ENCODE data around the gene XPO4. TPM values are rescaled to one million over a fixed set of nuclear protein-coding genes. Genes with fewer than 3 reads are reported as not detected.
A peak's percentile ranks its signal among the peaks of the same experiment; 100 is the strongest.

Gene XPO4
- total RNA-seq, 1 experiment from 2014 or later, result 26.0 TPM

DNA sequence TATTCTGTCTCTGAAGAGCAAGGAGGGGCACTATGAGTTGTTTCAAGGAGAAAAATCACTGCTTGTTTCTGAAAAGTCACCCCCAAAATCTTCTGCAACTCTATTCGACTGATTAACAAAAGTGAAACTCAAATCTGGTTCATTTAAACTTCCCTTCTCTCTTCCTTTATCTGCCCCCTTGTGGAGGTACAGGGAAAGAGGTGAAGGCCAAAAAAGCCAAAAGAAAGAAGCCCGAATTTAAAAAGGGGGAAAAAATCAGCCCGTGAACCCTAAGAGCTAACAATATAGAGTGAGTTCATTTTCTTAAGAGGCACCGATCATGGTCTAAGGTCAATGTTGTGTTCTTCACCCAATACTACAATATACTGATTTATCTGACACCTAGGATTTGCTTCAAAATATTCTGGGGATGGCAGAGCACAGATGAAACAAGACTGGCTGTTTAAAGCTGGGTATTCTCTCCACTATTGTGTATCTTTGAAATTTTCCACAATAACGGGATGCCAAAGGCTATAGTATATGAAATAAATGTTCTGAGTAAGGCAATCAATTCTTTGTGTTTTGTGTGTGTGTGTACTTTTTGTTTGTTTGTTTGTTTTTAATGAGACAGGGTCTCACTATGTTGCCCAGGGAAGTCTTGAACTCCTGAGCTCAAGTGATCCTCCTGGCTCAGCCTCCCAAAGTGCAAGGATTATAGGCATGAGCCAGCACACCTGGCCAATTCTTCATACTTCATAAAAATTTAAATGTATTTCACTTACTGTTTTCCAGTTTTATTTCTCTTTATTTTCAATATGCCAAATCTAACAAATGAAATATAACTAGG, 73.8 kb downstream of the XPO4 start:
- peak; percentile 78 for DNase-seq (ENCODE audit: low read depth)

GRCh38 chr13:20826843-20827560, 75.5 kb downstream of the XPO4 start:
- peak; percentile 41 for DNase-seq (ENCODE audit: low read depth)

DNA sequence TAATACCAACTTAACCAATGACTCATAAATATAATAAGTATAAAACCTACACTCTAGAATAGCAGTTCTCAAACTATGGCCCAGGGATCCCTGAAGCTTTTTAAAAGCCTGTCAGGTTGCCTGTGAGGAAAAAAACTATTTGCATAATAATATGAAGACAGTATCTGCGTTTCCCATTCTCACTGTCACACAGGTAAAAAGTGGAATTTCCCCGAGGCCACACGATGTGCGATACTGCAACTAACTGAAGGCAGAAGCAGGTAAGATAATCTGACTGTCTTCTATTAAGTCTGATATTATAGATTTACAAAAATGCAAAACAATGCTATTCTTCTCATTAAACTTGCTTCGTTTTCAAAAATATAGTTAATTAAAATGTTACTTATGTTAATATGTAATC, 76.2 kb downstream of the XPO4 start:
- no peak for DNase-seq (ENCODE audit: low read depth)

- DNase-seq (ENCODE audit: low read depth), result peak; percentile 96
Measured at GRCh38 chr13:20825477-20825875, 77.1 kb downstream of the XPO4 start.

- DNase-seq (ENCODE audit: low read depth), result peak; percentile 92
Measured at GRCh38 chr13:20824762-20825476, 77.6 kb downstream of the XPO4 start.

DNA sequence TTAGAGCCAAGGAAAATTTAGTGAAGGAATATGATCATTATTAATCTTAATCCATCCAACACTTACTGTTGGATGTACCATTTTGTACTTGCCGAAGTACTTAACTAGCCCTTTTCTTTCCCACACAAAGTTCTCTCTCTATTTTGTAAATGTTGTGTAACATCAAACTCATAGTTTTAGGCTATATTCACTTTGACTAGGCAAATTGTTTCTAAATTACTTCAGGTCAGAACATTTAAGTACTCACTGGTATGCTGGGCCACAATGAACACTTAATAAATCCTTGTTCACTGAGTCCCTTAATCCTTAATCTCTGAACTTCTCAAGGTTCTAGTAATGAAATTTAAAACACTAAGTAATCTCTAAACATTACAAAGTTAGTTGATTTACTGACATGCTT, 79.5 kb downstream of the XPO4 start:
- DNase-seq (ENCODE audit: low read depth), result no peak

DNA sequence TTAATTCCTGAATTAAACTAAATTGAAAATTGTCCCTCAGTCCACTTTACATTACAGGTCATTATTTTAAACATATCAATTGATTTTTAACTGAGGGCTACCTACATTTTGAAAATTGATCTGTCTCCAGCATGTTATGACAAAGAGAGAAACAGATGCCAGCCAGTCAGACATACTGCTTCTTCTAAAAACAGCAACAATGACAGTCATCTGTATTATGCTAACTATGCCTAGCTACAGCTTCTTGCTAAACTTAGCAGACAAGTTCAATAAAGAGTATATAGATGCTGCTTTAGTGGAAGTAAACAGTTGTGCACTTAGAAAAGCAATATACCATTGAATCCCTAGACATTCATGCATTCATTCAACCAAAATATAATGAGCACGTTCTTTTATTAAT, 80.1 kb downstream of the XPO4 start:
- DNase-seq (ENCODE audit: low read depth), result no peak

DNA sequence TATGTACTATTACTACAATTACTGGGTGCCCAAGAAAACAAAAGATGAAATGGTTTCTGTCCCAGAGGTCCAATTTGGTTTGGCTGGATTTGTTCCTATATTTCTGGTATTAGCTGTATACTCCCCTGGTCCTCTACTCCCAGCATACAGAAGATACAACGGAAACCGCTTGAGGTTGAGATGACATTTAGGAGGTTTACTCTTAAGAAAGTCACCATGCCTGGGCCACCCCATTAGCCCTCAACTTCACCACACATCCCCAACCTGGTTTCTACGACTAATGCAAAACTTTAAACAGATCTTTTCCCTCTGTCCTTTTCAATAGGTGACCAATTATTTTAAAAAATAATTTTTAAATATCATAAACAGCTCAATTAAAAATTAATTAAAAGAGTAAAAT, 82.8 kb downstream of the XPO4 start:
- no peak for DNase-seq (ENCODE audit: low read depth)

DNA sequence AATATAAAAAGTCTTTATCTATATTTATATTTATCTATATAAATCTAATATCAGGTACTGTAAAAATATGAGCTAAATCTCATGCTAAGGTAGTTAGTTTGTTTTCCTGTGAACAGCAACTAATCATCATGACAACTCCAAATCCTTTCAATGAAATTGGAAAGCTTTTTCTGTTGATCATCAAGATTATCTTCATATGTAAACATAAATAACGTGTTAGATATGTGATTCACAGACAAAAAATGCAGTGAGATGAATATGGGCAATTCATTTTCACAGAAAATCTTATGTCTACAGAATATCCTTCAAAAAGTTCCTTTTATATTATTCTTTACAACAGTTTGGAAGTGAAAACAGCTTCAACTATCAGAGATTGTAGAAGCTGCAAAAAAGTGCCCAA, 87.1 kb downstream of the XPO4 start:
- DNase-seq (ENCODE audit: low read depth), result no peak

- DNase-seq (ENCODE audit: low read depth), result peak; percentile 95
Measured at GRCh38 chr13:20814224-20814910, 88.2 kb downstream of the XPO4 start.

GRCh38 chr13:20812890-20813289, 89.7 kb downstream of the XPO4 start:
- DNase-seq (ENCODE audit: low read depth), result no peak

- no peak for DNase-seq (ENCODE audit: low read depth)
Measured at GRCh38 chr13:20810808-20811207, 91.7 kb downstream of the XPO4 start.

- no peak for DNase-seq (ENCODE audit: low read depth)
Measured at GRCh38 chr13:20808874-20809273, 93.7 kb downstream of the XPO4 start.

DNA sequence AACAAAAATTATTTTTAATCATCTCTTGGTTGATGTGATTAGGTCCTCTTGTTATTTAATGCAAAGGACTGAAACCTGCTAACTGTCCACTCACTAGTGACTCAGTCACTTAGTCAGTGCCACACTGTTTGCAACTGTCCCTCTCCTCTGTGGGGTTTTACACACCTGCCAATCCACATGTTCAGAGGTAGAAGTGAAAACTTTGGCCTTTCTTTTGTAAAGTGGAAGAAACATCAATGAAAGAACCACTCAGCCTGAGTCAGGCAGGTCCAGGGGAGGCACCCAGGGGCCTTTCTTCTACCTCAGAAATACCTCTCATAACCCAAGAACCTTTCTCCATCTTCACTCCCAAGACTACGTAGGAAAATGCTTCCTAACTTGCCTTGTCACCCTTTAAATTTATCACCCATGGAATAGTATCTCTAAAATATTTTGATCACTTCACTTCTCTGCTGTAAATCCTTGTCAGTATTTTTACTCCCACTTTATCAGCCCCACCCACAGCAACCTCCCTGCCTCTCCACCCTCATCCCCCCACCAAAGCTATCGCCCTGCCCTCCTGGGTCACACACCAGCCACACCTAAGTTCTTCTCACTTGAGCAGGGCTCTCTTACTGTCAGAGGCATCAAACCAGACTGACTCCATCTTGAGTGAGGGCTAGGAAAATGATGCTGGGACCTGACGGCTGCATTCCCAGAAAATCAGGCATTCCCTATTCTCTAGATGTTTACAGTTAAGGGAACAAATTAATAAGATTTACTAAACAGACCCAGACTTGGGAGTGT, 99.2 kb downstream of the XPO4 start:
- DNase-seq (ENCODE audit: low read depth), result no peak

GRCh38 chr13:20801707-20802106, 100.8 kb downstream of the XPO4 start:
- DNase-seq (ENCODE audit: low read depth), result no peak

- DNase-seq (ENCODE audit: low read depth), result peak; percentile 48
Measured at GRCh38 chr13:20799726-20800416, 102.7 kb downstream of the XPO4 start.

- DNase-seq (ENCODE audit: low read depth), result no peak
Measured at GRCh38 chr13:20798027-20798426, 104.5 kb downstream of the XPO4 start.

- peak; percentile 37 for DNase-seq (ENCODE audit: low read depth)
Measured at GRCh38 chr13:20796791-20797508, 105.6 kb downstream of the XPO4 start.

DNA sequence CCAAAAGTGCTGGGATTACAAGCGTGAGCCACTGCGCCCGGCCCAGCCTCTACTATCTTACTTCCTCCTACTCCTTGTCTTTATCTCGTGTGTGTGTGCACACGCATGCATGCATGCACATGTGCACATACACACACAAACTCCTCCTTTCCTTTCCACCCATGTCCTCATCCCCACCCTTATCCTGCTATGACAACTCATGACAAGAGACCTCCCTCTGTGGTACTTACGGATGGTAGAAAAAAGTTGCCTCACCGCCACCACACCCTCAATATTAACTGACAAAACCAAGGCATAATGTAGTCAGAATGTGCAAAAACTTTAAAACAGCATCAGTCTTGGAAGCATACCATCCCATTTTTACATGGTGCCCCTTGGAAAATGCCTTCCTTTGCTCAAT, 112.9 kb downstream of the XPO4 start:
- no peak for DNase-seq (ENCODE audit: low read depth)

- DNase-seq (ENCODE audit: low read depth), result no peak
Measured at GRCh38 chr13:20788312-20788711, 114.2 kb downstream of the XPO4 start.
